Astrocyte (in vitro differentiated cells and primary cell): ENCODE results near the gene ACSBG1.

Experiments used
- CTCF ChIP-seq: IDR thresholded peaks from 2 replicates; pipeline ENCODE4 v1.5.1; 2011; ENCODE audit warnings: low read depth, mild to moderate bottlenecking, inconsistent platforms, low read length, moderate library complexity; ENCODE audit not compliant: insufficient read depth
- EZH2 ChIP-seq: IDR thresholded peaks from 2 replicates; pipeline ENCODE4 v1.6.1; 2012; ENCODE audit warnings: mild to moderate bottlenecking, low read length, inconsistent platforms; ENCODE audit not compliant: insufficient read depth

GRCh38 chr15:78140292-78140691 is 94.1 kb downstream of the ACSBG1 start:
- TF ChIP-seq CTCF (no peak), EZH2 (no peak)
